Neural cell (in vitro differentiated cells): ENCODE measurements around the gene PTER. TPM values are rescaled to one million over a fixed set of nuclear protein-coding genes. Genes with fewer than 3 reads are reported as not detected.

Source experiments
- H2AFZ ChIP-seq: fragments of 200-600, 300-800 bp; sonication (generic), shearing (Covaris generic); 2 replicates; pipeline ENCODE4 v1.6.0; 2014; ENCODE audit warnings: low read depth, mild to moderate bottlenecking, antibody characterized with exemption, low read length, moderate library complexity
- H3F3A ChIP-seq: fragments of 200-600 bp; shearing (Covaris generic); 2 replicates; pipeline ENCODE4 v1.6.1; 2016; ENCODE audit warnings: mild to moderate bottlenecking, moderate library complexity, mixed read lengths, antibody characterized with exemption, low read length; ENCODE audit not compliant: insufficient read depth, poor library complexity, severe bottlenecking
- H3K27ac ChIP-seq: fragments of 200-600, 300-800 bp; sonication (generic), shearing (Covaris generic); 2 replicates; pipeline ENCODE4 v1.5.1; 2014; ENCODE audit warnings: mild to moderate bottlenecking, low read length, moderate library complexity
- H3K27me3 ChIP-seq: fragments of 300-800, 200-600 bp; sonication (generic), shearing (Covaris generic); 2 replicates; pipeline ENCODE4 v1.6.0; 2014; ENCODE audit warnings: mild to moderate bottlenecking, low read depth, low read length, moderate library complexity; ENCODE audit not compliant: insufficient read depth
- H3K36me3 ChIP-seq: fragments of 300-800, 200-600 bp; sonication (generic), shearing (Covaris generic); 2 replicates; pipeline ENCODE4 v1.5.1; 2014; ENCODE audit warnings: mild to moderate bottlenecking, antibody characterized with exemption, low read length, moderate library complexity; ENCODE audit not compliant: insufficient read depth
- H3K4me2 ChIP-seq: fragments of 300-800, 200-600 bp; sonication (generic), shearing (Covaris generic); 2 replicates; pipeline ENCODE4 v1.6.0; 2014; ENCODE audit warnings: mild to moderate bottlenecking, low read length
- H3K4me3 ChIP-seq: fragments of 300-800, 200-600 bp; sonication (generic), shearing (Covaris generic); 2 replicates; pipeline ENCODE4 v1.5.1; 2014; ENCODE audit warnings: mild to moderate bottlenecking, low read length, moderate library complexity
- H3K79me2 ChIP-seq: fragments of 200-600 bp; shearing (Covaris generic); replicated peaks from 2 replicates; pipeline ENCODE4 v1.6.0; 2014; ENCODE audit warnings: mild to moderate bottlenecking, low read length, moderate library complexity; ENCODE audit not compliant: insufficient read depth
- H3K9ac ChIP-seq: fragments of 300-800, 200-600 bp; sonication (generic), shearing (Covaris generic); 2 replicates; pipeline ENCODE4 v1.6.1; 2016; ENCODE audit warnings: mild to moderate bottlenecking, low read length, mixed read lengths
- H3K9me2 ChIP-seq: fragments of 200-600 bp; shearing (Covaris generic); 2 replicates; pipeline ENCODE4 v1.6.1; 2016; ENCODE audit warnings: mild to moderate bottlenecking, low read length, mixed read lengths; ENCODE audit not compliant: insufficient read depth
- H3K9me3 ChIP-seq: fragments of 200-600, 300-800 bp; sonication (generic), shearing (Covaris generic); 2 replicates; pipeline ENCODE4 v1.6.1; 2016; ENCODE audit warnings: mild to moderate bottlenecking, mixed run types, low read length, moderate library complexity, mixed read lengths
- H4K20me1 ChIP-seq: fragments of 200-600 bp; shearing (Covaris generic); 2 replicates; pipeline ENCODE4 v1.6.1; 2016; ENCODE audit warnings: mild to moderate bottlenecking, mixed run types; ENCODE audit not compliant: insufficient read depth
- EP300 ChIP-seq: fragments of 450-650 bp; conservative IDR thresholded peaks from 2 replicates; pipeline ENCODE4 v1.6.1; 2014; ENCODE audit warnings: antibody characterized with exemption, mild to moderate bottlenecking, moderate library complexity; ENCODE audit not compliant: poor library complexity, severe bottlenecking
- EZH2 ChIP-seq: fragments of 200-600, 300-800 bp; shearing (Covaris generic), sonication (generic); IDR thresholded peaks from 2 replicates; pipeline ENCODE4 v1.6.1; 2014; ENCODE audit warnings: antibody characterized with exemption, low read length, borderline replicate concordance, mild to moderate bottlenecking; ENCODE audit not compliant: insufficient read depth, poor library complexity, severe bottlenecking
- MXI1 ChIP-seq: fragments of 450-650 bp; conservative IDR thresholded peaks from 2 replicates; pipeline ENCODE4 v1.6.1; 2014; ENCODE audit warnings: antibody characterized with exemption, mild to moderate bottlenecking; ENCODE audit not compliant: poor library complexity, severe bottlenecking
- POLR2AphosphoS5 ChIP-seq: IDR thresholded peaks from 2 replicates; pipeline ENCODE4 v1.6.1; 2012
- RAD21 ChIP-seq: fragments of 450-650 bp; conservative IDR thresholded peaks from 2 replicates; pipeline ENCODE4 v1.6.1; 2014; ENCODE audit warnings: antibody characterized with exemption, mild to moderate bottlenecking, moderate library complexity
- SMC3 ChIP-seq: fragments of 450-650 bp; conservative IDR thresholded peaks from 2 replicates; pipeline ENCODE4 v1.6.1; 2014; ENCODE audit warnings: antibody characterized with exemption, mild to moderate bottlenecking, moderate library complexity; ENCODE audit not compliant: poor library complexity
- TAF1 ChIP-seq: IDR thresholded peaks from 2 replicates; pipeline ENCODE4 v1.6.1; 2012; ENCODE audit warnings: low read depth
- polyA plus RNA-seq: library from polyadenylated mRNA; depleted of rRNA; stranded (reverse); fragments of >200 nt; gene quantifications from 2 replicates; pipeline ENCODE4 v1.2.3, GENCODE V29; 2014
- TF ChIP-seq, protein P1 (sequence below): fragments of 450-650 bp; IDR thresholded peaks from 2 replicates; pipeline ENCODE4 v1.5.1; 2014; ENCODE audit warnings: antibody characterized with exemption, mild to moderate bottlenecking, moderate library complexity; ENCODE audit not compliant: poor library complexity, severe bottlenecking
- TF ChIP-seq, protein P2 (sequence below): IDR thresholded peaks from 2 replicates; pipeline ENCODE4 v1.6.1; 2012; ENCODE audit warnings: borderline replicate concordance

Gene PTER
- polyA plus RNA-seq, 1 donor from 2014 or later = not detected

GRCh38 chr10:16472828-16473227 lies 36.0 kb downstream of the PTER start:
- H2AFZ ChIP-seq = no peak overlapping the region
- H3K4me3 ChIP-seq = no peak overlapping the region
- H3K36me3 ChIP-seq = no peaks in the 10 kb centered on the region
- no peaks in the 10 kb centered on the region for H3F3A ChIP-seq
- no peak overlapping the region for H3K4me2 ChIP-seq
- H3K27me3 ChIP-seq = no peaks in the 10 kb centered on the region
- no peaks in the 10 kb centered on the region for H4K20me1 ChIP-seq
- H3K79me2 ChIP-seq = no peaks in the 10 kb centered on the region
- H3K9me3 ChIP-seq = no peaks in the 10 kb centered on the region
- no peaks in the 10 kb centered on the region for H3K9me2 ChIP-seq
- no peak overlapping the region for H3K9ac ChIP-seq
- no peak for TF ChIP-seq MXI1
- no peak for TF ChIP-seq POLR2AphosphoS5
- TF ChIP-seq SMC3 = no peak
- TF ChIP-seq, protein P1, sequence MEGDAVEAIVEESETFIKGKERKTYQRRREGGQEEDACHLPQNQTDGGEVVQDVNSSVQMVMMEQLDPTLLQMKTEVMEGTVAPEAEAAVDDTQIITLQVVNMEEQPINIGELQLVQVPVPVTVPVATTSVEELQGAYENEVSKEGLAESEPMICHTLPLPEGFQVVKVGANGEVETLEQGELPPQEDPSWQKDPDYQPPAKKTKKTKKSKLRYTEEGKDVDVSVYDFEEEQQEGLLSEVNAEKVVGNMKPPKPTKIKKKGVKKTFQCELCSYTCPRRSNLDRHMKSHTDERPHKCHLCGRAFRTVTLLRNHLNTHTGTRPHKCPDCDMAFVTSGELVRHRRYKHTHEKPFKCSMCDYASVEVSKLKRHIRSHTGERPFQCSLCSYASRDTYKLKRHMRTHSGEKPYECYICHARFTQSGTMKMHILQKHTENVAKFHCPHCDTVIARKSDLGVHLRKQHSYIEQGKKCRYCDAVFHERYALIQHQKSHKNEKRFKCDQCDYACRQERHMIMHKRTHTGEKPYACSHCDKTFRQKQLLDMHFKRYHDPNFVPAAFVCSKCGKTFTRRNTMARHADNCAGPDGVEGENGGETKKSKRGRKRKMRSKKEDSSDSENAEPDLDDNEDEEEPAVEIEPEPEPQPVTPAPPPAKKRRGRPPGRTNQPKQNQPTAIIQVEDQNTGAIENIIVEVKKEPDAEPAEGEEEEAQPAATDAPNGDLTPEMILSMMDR = no peak
- TF ChIP-seq TAF1 = no peak
- TF ChIP-seq EP300 = no peak
- TF ChIP-seq, protein P2, sequence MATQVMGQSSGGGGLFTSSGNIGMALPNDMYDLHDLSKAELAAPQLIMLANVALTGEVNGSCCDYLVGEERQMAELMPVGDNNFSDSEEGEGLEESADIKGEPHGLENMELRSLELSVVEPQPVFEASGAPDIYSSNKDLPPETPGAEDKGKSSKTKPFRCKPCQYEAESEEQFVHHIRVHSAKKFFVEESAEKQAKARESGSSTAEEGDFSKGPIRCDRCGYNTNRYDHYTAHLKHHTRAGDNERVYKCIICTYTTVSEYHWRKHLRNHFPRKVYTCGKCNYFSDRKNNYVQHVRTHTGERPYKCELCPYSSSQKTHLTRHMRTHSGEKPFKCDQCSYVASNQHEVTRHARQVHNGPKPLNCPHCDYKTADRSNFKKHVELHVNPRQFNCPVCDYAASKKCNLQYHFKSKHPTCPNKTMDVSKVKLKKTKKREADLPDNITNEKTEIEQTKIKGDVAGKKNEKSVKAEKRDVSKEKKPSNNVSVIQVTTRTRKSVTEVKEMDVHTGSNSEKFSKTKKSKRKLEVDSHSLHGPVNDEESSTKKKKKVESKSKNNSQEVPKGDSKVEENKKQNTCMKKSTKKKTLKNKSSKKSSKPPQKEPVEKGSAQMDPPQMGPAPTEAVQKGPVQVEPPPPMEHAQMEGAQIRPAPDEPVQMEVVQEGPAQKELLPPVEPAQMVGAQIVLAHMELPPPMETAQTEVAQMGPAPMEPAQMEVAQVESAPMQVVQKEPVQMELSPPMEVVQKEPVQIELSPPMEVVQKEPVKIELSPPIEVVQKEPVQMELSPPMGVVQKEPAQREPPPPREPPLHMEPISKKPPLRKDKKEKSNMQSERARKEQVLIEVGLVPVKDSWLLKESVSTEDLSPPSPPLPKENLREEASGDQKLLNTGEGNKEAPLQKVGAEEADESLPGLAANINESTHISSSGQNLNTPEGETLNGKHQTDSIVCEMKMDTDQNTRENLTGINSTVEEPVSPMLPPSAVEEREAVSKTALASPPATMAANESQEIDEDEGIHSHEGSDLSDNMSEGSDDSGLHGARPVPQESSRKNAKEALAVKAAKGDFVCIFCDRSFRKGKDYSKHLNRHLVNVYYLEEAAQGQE = no peak
- TF ChIP-seq EZH2 = no peak
- no peak for TF ChIP-seq RAD21
- no peak overlapping the region for H3K27ac ChIP-seq

DNA sequence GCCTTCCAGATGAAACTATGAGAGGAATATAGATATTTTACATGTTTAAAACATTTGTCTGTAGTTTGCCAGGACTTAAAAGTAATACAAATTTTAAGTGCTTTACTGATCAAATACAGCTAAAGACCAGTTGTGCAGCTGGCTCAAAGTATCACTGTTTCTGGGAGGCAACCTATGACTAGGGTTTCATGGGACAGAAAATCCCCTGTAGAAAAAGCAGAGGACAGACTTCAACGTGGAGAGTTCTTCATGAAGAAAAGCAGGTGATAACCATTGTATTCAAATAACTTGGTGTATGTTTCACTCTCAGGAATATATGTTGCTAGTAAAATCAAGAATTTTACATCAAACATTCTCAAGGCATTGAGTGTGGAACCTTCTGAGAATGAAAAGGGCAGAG lies 40.9 kb downstream of the PTER start:
- Histone ChIP-seq H4K20me1 (no peaks in the 10 kb centered on the region), H3K9ac (no peak overlapping the region), H3K4me2 (no peak overlapping the region), H3K4me3 (no peak overlapping the region), H3K27me3 (no peaks in the 10 kb centered on the region), H3K9me2 (no peaks in the 10 kb centered on the region), H2AFZ (no peak overlapping the region), H3K79me2 (no peaks in the 10 kb centered on the region), H3F3A (no peaks in the 10 kb centered on the region), H3K36me3 (no peaks in the 10 kb centered on the region), H3K27ac (no peak overlapping the region), H3K9me3 (no peaks in the 10 kb centered on the region)
- no peak for TF ChIP-seq EP300
- TF ChIP-seq MXI1 = no peak

- Histone ChIP-seq H3K9me3 (no peaks in the 10 kb centered on the region), H3K4me3 (no peak overlapping the region)
- TF ChIP-seq POLR2AphosphoS5 (no peak), SMC3 (no peak), EZH2 (no peak), RAD21 (no peak)
- TF ChIP-seq, protein P1 = no peak
These were observed 42.0 kb downstream of the PTER start for GRCh38 chr10:16478801-16479200.

More at GRCh38 chr10:16478801-16479200, 42.0 kb downstream of the PTER start:
- Histone ChIP-seq H3K27ac (no peak overlapping the region), H3F3A (no peaks in the 10 kb centered on the region), H3K9ac (no peak overlapping the region), H3K9me2 (no peaks in the 10 kb centered on the region), H4K20me1 (no peaks in the 10 kb centered on the region), H3K27me3 (no peaks in the 10 kb centered on the region), H3K36me3 (no peaks in the 10 kb centered on the region), H2AFZ (no peak overlapping the region), H3K4me2 (no peak overlapping the region), H3K79me2 (no peaks in the 10 kb centered on the region)
